GM21528 (cell line): Measurements from ENCODE around the gene UAP1.

Experiments
- ATAC-seq: cut with Tn5 transposase; IDR thresholded peaks from one replicate; pipeline ENCODE4 v1.9.1; 2021; ENCODE audit warnings: mild to moderate bottlenecking, moderate library complexity; ENCODE audit not compliant: unreplicated experiment, low FRiP score

Gene UAP1

DNA sequence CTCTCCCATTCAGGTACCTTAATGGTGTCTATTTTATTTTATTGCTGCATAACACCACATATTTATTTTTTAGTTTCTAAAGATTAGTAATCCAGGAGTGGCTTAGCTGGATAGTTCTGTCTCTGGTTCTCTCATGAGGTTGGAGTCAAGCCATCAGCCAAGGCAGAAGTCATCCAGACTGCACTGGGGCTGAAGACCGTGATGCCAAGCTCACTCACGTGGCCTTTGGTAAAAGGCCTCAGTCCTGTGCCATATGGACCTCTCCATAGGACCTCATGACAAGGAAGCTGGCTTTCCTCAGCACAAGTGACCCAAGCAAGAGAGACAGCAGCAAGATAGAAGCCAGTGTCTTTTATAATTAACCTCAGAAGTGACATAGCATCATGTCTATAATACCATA is 47.8 kb downstream of the UAP1 start:
- no peak for ATAC-seq

DNA sequence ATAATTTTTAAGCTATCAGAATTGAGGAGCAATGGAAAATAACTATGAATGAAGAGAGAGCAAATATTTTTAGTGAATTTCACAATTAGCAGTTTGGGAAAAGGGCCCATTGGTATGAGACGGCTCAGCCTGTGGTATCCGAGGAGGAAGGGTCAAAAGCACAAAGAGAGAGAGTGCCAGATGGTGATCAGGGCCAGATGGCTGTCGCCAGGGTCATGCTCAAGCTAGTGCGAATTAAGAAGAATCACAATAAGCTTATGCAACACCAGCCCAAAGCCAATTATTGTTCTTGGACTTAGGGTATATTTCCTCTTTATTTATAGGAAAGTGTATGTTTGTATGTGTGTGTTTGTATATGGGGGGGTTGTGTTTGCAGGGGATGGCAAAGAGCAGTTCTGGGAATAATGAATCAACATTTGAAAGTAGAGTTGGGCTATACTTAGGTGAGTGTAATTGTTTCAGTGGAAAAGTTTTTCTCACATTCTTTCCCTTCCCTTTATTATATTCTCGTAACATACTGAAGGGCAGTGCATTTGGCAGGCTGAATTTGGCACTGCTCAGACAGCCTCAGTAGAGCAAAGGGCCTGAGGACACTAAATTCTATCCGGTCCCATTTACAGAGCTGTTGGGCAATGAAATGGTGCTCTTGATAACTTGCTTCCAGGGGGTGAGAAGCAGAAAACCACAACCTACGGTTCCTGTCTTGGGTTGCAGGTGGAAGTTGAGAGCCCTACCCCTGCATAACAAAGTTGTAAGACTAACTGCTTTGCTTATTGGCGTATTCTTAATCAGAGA is 51.3 kb downstream of the UAP1 start:
- no peak for ATAC-seq

DNA sequence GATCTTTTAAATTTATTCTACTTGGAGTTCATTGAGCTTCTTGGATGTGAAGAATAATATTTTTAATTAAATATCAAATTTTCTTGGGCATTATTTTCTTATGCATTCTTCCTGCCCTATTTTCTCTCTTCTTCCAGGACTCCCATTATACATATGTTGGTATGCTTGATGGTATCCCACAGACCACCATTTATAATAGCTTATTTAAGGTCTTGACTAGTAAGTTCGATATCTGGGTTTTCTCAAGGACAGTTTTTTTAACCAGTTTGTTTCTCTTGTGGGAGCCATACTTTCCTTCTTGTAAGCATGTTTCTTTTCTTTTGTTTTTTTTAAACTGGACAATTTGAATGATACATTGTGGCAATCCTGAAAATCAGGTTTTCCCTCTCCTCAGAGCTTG is 55.3 kb downstream of the UAP1 start:
- ATAC-seq: no peak

DNA sequence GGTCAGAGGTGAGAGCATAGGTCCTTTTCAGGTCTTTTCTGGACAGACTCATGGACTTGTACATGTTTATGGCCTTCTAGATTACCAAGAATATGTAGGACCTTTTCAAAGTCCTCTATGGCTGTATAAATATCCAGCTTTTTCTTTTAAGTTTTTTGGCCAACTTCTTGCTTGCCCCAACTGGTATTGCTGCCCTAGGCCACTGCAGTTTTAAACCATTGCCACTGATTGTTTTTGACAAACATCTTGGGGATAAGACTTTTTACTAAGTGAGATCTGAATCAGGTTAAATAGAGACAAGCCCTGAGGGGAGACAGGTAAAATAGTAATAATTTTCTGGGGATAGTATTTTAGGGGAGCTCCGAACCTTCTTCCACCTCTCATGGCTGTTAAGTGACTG is 56.0 kb downstream of the UAP1 start:
- ATAC-seq: no peak

DNA sequence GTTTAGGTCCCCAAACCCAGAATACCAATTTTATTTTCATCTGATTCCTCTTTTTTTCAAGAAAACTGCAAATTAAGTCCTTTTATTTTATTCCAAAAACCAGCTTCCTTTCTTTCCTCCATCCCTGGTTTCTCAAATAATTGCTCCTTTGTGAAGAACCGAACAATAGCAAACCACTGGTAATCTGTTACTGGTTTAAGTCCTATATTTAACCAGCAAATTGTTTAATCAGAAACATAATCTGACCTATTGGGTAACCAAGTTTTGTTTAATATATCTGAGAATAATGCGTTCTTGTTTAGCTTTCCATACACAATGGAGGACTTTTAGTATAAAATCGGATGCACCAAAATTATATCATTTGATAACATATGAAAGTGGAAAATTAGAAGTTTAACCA is 57.6 kb downstream of the UAP1 start:
- ATAC-seq: no peak

DNA sequence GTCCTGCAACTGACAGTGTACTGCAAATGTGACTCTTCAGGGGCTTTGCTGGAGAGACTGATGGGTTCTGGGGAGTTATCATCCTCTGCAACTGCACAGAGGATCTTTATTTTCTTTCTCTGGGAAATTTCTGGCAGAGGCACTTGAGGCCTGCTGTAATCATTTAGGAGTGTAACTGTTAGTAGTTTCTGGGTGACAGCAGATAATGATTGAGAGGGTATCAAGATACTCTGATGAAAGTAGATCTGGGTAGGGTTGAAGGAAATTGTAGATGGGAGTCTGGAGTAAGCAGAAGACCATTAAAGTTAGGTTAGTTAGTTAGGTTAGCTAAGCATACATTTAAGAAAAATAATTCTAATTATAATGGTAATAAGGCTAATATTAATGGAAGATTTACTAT is 59.7 kb downstream of the UAP1 start:
- ATAC-seq: no peak

DNA sequence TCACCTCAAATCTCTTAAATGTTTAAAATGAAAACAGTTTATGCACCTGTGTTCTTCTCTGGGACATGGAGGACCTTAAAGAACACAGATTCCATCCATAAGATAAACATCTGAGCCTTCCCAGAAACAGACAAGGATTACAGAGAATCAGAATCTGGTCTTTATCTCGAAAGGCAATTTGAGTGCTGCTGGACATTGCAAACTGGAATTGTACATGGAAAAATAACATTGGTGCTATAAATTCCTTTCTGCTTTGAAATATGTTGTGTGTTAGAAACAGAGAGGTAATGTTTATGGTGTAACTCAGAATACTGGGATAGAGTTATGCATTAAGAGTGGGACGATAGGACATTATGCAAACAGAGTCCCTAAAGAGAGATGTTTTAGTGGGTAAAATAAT is 64.2 kb downstream of the UAP1 start:
- no peak for ATAC-seq

DNA sequence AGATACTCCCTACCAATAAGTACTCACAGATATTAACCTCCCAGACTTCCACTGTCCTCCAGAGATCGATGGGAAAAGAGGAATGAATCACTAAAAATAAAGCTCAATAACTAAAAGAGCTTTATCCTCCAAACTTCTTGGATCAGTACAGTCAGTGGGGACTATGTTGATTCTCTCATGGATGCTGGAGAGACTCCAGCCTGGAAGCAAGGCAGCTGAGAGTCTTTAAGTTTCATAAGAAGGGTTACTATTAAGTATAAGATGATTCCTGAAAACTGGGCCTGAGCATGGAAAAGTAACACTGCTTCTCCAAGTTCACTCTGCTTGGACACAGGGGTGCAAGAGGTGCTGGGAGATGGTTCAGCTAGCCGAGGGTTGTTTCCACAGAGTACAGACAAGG is 64.6 kb downstream of the UAP1 start:
- ATAC-seq: no peak

DNA sequence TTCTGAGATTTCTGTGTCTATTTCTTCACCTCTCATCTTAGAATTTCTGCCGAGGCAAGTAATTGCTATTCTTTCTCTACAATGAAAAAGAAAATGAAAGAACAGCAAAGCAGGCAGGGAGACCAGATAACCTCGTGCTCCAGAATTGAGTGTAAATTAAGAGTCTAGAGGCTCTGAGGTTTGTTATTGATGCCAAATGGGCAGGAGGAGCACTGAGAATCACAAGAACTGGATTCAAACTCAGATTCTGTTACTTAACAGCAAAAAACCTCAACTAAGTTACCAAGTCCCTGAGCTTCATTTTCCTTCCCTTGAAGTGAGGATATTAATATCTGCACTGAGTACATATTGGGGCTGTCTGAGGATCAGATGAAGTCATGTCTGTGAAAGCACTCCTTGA is 65.2 kb downstream of the UAP1 start:
- no peak for ATAC-seq

DNA sequence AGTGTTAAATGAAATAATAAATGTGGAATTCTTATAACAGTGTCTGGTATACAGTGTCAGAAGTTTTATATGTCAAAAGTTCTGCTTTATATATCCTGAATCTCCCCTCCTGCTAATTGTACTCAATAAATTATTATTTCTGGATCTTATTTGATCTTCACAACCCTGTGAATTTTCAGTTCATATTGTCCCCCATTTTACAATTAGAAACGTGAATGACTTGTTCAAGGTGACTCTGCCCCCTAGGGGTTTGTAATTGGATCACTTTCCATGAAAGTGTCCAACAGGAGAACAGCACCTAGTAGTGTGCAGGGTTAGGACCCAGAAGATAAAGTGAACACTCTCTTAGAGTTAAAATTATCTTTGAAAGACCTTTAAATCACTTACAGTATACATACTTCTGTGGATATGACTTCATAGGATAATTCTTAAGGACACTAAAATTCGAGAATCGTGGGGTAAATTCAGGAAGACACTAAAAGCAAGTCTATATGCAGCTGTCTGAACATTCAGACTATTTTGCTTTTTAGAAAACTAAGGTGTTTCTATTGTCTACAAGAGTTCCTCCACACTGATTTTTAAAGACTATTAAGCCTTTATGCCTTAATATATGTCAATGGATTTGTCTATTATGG is 66.3 kb downstream of the UAP1 start:
- ATAC-seq: no peak

DNA sequence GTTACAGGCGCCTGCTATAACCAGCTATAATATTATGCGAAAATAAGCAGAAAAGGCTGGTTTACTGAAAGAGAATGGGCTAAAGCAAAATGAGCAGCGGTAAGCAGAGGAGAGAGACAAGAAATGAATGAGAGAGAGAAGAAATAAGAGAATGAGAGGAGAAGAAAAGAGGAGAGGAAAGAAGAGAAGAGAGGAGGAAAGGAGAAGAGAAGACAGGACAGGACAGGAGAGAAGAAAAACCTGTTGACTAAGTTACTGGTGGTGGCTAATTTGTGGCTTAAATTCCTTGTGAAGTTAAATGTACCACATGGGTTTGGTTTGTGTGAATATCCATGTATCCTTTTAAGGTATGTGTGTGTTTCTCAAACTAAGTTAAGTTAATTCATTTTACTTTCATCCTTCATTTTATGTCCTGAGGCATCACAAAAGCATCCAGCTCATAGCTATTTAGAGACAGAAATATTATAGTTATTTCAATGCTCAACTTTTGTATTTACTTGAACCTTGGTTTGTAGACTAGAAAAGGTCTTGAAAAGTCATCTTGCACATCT is 67.6 kb downstream of the UAP1 start:
- no peak for ATAC-seq

DNA sequence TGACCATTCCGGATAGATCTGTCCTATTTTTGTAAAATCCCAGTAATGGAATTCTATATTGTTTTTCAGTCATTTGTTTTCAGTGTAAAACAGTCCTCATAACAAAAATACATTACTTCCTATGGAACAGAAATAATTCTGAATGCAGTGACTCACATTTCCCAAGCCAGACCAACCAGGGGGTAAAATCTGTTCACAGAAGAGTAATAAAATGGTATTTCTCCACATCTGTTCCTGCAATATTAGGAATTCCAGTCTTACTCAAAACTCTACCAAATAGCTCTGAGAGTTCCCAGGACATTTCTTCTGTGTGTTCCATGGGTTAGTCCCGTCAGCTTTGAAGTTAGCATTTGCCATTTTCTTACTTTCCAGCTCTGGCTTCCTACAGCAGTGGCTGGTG is 68.1 kb downstream of the UAP1 start:
- ATAC-seq: no peak

DNA sequence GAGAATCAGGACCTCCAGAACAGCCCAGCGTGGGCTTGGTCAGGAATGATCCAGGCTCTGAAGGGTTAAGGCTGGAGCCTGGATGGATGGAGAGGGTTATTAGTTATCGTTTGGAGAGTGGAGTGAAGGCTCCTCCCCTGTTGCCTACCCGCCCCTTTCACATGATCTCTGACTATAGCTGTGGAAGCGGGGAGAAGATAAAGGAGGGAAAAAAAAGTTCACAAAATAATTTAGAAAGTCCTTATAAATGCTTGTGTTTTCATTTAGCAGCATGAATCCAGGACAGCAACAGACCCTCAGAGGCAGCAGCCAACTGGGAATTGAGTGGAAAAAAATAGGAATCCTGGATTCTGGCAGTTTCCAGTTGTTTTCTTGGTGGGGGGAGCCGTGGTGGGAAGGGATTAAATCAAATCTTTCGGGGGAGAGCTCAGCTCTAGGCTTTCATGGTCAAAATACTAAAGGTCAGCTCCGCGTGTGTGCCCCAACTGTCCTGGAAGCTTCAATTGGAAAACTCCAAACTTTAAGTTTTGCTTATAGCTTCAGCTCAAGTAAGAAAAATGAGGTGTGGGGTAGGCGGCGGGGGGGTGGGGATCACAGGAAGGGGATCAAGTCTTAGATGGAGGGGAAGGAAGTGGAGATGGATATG is 70.1 kb downstream of the UAP1 start:
- ATAC-seq: no peak

DNA sequence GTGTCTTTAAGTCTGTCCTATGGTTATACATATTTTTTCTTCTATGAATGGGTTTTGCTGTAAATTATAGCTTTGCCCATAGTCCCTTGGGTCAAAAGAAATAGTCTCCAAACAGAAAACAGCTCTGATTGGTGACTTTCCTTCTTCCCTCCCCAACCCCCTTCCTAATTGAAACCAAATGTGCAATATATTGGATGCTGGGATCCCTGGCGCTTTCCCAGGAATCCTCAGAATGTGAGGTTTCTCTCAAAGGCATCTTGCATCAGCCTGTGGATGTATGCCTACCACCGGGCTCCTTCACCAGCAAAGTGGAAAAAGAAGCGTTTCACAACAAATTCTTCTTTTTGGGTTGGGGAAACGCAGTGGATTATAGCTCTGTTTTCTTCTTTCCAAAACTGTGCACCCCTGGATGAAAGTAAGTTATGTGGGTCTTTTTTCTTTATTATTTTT is 70.7 kb downstream of the UAP1 start, which contains the start of gene DDR2:
Gene DDR2, plus strand, starts transcription at position 248 of the 450 bp plus-strand sequence. CDS start 86,600 bp downstream, outside the sequence.
- no peak for ATAC-seq

DNA sequence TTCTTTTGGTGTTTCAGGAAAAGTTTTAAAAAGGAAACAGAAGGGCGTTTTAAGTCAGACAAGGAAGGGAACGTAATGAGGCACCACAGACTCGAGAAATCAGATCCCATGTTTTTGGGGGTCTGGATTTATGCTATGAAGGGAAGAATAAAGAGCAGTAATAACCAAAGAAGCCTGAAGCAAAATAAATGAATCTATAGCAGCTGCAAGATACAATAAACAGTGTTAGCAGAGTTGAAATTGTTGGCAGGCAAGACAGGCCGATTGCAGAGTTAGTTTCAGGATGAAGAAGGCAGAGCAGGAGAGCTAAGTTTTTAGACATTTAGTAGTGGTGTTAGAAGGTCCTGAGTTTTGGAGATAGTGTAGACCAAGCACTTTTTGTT is 71.2 kb downstream of the UAP1 start:
- ATAC-seq: no peak

DNA sequence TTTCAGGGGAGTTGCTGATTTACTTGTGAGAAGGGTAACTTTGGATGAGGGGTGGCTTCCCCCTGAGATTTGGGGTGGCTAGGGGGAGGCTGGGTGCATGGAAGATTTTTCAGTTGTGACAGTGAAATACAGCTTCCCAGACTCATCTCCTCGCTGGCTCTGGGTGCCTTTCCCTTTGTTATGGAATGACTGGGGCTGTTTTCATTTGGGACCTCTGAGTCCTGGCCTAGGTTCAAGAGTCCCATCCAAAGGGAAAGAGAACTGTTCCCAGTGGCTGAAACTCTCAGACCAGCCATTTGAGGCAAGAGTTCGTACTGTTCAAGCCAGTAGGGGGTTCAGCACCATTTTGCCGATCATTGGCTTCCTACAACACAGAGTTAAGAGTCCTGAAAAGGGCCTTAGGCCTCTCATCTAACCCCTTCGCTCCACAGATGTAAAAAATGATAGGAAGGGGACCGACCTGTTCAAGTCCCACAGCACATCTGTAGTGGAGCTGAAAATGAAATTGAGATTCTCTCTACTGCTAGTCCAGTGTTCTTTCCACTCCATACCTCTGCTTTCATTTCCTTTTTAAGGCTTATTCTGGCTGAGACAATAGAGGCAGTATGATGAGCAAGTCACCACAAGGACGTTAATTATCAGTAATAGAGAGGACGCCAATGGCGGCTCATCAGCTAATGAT is 71.7 kb downstream of the UAP1 start:
- no peak for ATAC-seq

DNA sequence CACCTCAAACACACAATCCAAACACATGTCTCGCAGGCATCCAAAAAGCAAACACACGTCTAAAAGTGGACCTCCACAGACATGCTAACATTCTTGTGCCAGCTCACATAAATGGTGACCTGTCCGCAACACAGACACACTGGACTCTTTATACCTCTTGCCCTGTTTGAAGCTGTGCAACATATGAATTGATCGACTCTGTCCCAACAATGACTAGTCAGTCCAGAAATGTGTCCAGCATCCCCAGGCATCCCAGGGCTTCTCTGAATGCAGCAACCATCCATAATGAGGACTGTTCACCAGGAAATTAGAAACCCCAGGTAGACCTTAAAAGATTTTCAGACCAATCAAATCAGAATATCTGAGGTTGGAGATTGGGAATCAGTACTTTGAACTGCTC is 73.9 kb downstream of the UAP1 start:
- no peak for ATAC-seq

DNA sequence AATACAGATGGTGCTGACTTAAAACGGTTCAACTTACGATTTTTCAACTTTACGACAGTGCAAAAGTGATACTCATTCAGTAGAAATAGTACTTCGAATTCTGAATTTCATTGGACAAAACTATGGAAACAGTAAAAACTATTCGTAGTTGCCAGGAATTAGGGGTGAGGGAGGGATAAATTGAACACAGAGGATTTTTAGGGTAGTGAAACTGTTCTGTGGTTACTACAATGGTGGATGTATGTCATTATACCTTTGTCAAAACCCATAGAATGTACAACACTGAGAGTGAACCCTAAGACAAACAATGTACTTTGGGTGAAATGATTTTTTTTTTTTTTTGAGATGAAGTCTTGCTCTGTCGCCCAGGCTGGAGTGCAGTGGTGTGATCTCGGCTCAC is 78.2 kb downstream of the UAP1 start:
- no peak for ATAC-seq

DNA sequence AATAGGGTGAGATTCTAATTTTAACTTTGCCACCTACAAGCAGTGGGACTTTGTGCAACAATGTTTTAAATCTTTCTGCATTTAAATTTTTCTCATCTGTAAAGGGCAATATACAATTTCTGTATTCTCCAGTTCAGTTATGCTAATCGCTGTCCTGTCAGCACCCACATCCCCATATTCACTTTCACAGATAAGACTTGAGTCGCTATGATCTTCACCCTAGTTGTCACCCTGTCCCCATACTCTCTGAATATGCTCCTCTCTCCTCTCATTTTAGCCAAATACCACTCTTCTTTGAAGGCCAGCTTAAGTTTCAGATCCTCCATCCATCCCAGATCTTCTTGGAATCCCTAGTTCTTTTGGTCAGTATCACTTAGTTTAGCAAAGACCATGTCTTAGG is 79.6 kb downstream of the UAP1 start:
- no peak for ATAC-seq

DNA sequence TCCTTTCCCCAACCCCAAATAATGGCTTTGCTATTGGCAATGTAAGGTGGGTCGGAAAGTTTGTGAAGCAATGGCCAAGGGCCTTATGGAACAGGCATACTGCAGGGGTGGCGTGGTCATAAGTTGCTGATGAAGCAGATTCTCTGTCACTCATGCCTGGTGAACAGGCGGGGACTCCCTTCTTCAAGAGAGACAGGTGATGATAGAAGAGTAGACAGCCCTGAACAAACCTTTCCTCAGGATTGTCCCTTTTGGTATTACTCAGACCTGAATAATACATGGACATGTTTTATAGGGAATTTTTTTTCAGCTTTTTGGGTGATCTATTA is 83.4 kb downstream of the UAP1 start:
- ATAC-seq: no peak

DNA sequence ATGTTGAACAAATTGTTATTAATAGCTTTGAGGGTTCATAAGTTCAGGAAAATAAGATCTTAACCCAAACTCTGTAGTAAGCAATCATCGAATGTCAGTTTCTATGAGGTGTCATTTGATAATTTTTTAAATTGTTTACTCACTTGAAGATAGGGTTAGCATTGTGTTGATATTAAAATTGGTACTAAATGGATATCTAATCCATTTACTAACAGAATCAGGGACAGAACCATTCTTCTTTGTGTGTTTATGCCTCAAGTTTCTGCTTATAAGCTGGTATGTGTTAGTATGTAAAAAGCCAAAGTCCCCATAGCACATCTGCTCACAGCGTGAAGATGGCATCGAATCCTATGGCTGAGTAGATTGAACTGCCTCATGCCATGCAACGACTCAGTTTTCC is 84.1 kb downstream of the UAP1 start:
- no peak for ATAC-seq
